GM18502 (cell line): ENCODE data around the gene HSPA1B.
"Not testable (repeated sequence)": the region's sequence is repeated elsewhere in the genome, so short reads cannot be mapped to it uniquely, and the experiment has no call there.

Experiments used
- ATAC-seq: cut with Tn5 transposase; IDR thresholded peaks from one replicate; pipeline ENCODE4 v1.9.1; 2021; ENCODE audit warnings: mild to moderate bottlenecking; ENCODE audit not compliant: unreplicated experiment, poor library complexity

Gene HSPA1B

DNA sequence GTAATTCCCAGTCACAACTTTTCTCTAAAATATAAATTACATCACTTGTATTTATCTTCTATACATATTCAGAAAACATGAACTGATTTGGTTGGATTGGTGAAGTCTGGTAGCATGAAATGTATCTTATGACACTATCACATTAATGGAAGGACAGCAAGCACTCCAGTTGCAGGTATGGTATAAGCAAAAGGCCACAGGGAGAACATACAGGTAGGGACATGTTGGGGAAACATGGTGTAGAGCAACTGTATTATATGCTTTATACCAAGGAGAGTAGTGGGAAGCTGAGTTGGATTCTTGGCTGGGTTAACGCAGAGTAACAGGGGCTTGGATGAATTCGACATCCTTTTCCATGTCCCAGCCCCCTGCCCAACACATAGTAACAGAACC, 30.5 kb upstream of the HSPA1B start:
- ATAC-seq, result no peak

DNA sequence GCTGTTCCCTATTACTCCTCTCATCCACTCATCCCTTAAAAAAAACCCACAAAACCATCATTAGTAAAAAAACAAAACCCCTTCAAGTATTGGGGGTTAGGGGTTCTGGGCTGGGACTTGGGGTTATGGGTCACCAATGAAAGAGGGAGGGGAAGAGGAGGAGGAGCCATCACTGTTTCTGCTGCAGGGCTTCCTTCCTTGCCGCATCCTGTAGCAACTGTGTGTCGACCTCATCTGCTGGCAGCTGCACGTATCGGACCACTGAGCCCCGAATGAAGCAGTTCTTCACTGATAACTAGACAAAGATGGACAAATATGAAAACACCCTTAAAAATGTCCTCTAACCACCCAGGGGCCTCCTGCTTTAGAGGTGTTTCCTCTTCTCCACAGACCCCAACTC, 29.9 kb upstream of the HSPA1B start:
- ATAC-seq, result no peak

DNA sequence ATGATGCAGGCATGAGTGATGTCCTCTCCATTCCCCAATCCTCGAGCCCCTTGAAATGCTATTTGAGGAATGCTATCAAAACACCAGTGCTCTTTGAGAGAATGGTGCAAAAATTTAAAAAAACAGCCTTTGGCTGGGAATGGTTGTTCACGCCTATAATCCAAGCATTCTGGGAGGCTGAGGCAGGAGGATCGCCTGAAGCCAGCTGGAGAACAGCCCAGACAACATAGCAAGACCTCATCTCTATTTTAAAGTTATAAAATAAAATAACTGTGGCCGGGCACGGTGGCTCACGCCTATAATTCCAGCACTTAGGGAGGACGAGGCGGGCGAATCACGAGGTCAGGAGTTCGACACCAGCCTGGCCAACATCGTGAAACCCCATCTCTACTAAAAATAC, 27.8 kb upstream of the HSPA1B start:
- no peak for ATAC-seq

DNA sequence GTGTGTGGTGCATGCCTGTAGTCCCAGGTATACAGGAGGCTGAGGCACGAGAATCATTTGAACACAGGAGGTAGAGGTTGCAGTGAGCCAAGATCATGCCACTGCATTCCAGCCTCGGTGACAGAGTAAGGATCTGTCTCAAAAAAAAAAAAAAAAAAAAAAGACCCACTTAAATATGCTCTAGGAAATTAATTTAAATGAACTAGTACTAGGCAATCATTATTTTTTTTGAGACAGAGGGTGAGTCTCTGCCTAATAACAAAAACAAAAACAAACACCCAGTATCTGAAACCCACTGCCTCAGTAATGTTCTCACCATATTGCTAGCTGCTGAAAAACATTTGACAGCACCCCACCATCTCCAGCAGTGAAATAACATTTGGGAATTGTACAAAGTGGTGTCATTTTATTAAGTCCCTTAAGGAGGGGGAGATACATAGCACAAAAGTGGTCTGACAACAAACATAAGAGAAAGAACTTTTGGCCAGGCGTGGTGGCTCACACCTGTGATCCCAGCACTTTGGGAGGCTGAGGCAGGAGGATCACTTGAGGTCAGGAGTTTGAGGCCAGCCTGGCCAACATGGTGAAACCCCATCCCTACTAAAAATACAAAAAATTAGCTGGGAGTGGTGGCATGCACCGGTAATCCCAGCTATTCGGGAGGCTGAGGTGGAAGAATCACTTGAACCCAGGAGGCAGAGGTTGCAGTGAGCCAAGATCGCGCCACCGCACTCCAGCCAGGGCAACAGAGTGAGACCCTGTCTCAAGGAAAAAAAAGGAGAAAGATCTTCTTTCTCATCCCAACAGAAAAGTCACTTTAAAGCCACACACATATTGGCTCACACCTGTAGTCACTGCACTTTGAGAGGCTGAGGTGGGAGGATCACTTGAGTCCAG, 26.3 kb upstream of the HSPA1B start:
- ATAC-seq, result not testable (repeated sequence)

DNA sequence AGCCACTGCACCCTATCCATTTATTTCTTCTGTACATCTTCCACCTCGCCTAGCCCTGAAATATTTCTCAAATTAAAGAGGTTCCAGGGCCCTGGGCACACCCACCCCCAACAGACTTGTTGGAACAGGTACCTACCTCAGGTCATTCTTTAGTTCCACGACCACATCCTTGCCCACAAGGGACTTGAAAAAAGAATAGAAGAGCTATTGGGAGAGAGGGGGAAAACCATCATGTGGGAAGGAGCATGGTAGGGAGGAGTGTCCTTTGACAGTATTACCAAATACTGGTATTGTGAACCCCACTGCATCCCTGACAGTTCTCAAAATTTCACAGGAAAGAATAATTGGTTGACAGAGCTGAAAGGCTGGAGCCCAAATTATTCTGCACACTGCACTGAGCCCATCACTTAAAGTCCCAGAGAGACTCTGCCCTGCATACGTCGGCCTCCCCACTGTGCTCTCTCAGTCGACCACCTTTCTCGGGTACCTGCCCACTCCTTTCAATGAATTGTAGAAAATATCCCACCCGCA, 21.5 kb upstream of the HSPA1B start:
- peak; percentile 13 for ATAC-seq

DNA sequence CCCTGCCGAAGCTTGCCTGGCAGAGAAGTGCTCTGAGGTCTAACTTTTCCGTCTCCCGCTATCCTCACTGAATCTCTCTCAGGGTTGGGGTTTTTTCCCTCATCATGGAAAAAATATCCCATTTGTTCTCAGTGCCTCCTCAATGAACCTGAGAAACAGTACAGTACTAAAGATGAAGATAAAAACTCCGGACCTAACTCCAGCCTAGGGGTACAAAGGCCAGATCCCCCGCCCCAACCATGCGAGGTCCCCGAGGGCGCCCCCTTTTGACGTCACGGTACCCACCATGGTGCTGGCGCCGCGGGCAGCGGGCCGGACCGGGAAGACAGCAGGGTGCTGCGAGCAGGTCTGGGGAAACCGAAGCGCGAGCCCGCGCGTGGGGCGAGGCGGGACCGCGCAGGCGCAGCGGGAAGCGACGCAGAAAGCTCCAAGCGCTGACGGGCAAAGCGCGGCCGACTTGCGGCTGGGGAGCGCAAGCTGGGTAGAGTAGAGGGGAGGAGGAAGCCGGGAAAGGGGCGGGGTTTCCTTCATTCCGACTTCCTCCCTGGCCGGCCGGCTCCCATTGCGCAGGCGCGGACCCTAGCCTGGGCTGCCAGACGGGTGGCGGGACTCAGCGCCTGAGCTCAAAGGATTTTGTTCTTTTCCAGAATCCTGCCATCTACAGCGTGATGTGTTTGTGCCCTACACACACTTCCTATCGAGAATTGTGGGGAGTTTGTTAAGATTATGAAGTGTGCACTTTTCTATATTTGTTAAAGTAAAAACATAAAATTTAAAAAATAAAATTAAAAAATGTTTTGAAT, 20.9 kb upstream of the HSPA1B start, which contains the start of gene LSM2:
TSS of gene LSM2 (minus strand) at position 497 of the 803 bp plus-strand sequence. CDS start at position 288, 209 bp downstream.
- peak; percentile 94 for ATAC-seq

DNA sequence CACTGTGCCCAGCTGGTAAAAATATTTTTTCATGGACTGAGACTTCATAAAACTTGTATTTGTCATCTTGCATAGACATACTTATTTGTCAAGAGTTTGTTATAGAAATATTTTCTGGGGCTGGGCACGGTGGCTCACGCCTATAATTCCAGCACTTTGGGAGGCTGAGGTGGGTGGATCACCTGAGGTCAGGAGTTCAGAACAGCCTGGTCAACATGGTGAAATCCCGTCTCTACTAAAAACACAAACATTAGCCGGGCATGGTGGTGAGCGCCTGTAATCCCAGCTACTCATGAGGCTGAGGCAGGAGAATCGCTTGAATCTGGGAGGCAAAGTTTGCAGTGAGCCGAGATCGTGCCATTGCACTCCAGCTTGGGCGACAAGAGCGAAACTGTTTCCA, 18.9 kb upstream of the HSPA1B start:
- ATAC-seq, result not testable (repeated sequence)

DNA sequence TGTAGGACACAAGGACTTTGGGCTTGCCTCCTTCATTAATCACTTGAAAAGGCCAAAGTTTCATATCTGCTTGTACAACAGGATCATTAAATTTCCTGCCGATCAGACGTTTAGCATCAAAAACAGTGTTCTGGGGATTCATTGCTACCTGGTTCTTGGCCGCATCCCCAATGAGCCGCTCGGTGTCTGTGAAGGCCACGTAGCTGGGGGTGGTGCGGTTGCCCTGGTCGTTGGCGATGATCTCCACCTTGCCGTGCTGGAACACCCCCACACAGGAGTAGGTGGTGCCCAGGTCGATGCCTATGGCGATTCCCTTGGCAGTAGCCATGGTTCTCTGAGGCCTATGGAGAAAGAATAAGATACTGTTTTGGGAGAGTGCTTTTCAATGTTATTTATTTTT, 15.9 kb upstream of the HSPA1B start:
- no peak for ATAC-seq

DNA sequence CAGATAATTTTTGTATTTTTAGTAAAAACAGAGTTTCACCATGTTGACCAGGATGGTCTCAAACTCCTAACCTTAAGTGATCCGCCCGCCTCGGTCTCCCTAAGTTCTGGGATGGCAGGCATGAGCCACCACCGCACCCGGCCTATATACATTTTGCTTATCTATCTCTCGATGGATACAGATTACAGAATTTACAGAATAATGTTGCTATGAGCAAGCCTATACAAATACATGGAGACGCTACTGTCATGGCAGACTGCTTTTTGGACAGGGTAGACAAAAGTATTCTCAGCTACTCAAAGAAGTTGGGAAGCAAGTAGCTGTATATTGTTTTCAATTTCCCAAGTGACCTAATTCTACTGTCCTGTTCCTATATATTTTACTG, 14.1 kb upstream of the HSPA1B start:
- no peak for ATAC-seq

DNA sequence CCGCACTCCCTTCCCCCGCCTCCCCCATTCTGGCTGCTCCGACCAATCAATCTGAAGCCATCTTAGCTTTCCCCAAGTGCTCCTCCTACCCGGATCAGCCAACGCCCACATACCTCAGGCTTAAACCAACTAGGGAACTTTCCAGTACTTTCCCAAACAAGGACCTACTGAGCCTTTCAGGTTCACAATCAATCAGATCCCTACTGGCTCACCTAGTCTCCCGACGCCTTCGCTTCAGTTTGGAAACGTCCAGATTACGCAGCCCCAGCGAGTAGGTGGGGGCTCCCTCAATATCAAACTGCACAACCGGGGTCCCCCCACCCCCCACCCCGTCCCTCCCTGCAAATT, 12.9 kb upstream of the HSPA1B start:
- no peak for ATAC-seq

DNA sequence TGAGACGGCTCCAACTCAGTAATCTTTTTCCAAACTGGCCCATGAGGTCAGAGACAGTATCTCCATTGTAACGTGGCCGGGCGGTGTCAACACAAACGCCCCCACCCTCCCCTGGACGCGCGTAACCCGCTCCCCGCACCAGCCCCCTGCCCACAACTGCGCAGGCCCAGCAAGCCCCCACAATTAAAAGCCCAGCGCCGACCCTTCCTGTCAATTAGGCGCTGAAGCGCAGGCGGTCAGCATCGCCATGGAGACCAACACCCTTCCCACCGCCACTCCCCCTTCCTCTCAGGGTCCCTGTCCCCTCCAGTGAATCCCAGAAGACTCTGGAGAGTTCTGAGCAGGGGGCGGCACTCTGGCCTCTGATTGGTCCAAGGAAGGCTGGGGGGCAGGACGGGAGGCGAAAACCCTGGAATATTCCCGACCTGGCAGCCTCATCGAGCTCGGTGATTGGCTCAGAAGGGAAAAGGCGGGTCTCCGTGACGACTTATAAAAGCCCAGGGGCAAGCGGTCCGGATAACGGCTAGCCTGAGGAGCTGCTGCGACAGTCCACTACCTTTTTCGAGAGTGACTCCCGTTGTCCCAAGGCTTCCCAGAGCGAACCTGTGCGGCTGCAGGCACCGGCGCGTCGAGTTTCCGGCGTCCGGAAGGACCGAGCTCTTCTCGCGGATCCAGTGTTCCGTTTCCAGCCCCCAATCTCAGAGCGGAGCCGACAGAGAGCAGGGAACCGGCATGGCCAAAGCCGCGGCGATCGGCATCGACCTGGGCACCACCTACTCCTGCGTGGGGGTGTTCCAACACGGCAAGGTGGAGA, 12.3 kb upstream of the HSPA1B start, which contains the start of the genes HSPA1A and HSPA1L:
TSS of gene HSPA1A (plus strand) at position 519 of the 814 bp plus-strand sequence. CDS start at position 733, 214 bp downstream.
TSS of gene HSPA1L (minus strand) at position 259 of the 814 bp plus-strand sequence. CDS start 3,311 bp downstream, outside the sequence.
- ATAC-seq, result no peak

DNA sequence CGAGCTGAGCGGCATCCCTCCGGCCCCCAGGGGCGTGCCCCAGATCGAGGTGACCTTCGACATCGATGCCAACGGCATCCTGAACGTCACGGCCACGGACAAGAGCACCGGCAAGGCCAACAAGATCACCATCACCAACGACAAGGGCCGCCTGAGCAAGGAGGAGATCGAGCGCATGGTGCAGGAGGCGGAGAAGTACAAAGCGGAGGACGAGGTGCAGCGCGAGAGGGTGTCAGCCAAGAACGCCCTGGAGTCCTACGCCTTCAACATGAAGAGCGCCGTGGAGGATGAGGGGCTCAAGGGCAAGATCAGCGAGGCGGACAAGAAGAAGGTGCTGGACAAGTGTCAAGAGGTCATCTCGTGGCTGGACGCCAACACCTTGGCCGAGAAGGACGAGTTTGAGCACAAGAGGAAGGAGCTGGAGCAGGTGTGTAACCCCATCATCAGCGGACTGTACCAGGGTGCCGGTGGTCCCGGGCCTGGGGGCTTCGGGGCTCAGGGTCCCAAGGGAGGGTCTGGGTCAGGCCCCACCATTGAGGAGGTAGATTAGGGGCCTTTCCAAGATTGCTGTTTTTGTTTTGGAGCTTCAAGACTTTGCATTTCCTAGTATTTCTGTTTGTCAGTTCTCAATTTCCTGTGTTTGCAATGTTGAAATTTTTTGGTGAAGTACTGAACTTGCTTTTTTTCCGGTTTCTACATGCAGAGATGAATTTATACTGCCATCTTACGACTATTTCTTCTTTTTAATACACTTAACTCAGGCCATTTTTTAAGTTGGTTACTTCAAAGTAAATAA, 10.2 kb upstream of the HSPA1B start:
- ATAC-seq, result not testable (repeated sequence)

DNA sequence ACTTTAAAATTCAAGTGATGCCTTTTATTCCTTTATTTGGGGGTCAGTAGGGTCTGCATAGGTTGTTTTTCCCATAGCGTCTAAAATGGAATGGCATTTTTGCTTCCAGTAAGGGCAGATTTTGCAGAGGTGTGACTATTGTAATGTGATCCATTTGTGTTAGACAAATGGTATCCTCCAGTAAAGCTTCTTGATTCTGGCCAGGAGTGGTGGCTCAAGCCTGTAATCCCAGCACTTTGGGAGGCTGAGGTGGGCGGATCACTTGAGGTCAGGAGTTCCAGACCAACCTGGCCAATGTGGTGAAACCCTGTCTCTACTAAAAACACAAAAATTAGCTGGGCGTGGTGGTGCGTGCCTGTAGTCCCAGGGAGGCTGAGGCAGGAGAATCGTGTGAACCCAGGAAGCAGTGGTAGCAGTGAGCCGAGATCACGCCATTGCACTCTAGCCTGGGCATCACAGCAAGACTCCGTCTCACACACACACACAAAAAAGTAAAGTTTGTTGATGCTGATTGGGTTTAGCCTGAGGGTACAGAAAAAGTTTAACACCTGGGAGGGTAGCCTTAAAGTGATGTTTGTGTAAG, 9.5 kb upstream of the HSPA1B start:
- not testable (repeated sequence) for ATAC-seq

DNA sequence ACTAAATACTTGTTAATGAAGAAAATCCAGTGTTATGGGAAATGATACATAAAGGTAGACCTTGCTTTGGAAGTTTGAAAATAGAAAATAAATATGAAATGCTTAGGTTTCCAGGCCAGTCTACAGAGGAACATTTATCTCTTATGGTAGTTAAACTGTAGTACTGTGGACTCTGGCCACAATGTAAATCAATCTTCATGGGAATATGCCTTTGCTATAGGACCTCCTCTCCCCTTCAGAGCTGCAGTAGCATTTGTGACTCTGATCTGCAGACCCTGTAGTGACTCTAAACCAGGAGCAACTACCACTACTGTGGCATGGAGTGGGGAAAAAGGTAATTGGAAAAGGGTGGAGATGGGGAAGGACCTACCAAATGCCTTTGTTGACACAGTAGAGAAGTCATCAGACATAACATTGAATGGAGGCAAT, 7.7 kb upstream of the HSPA1B start:
- no peak for ATAC-seq

DNA sequence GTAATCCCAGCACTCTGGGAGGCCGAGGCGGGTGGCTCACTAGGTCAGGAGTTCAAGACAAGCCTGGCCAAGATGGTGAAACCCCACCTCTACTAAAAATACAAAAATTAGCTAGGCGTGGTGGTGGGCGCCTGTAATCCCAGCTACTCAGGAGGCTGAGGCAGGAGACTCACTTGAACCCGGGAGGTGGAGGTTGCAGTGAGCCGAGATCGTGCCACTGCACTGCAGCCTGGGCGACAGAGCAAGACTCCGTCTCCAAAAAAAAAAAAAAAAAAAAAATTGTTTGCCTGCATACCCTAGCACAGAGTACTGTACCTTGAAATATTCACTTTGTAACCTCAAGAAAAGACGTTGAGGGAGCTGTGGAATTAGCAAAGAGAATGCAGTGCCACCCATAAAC, 7.1 kb upstream of the HSPA1B start:
- not testable (repeated sequence) for ATAC-seq

DNA sequence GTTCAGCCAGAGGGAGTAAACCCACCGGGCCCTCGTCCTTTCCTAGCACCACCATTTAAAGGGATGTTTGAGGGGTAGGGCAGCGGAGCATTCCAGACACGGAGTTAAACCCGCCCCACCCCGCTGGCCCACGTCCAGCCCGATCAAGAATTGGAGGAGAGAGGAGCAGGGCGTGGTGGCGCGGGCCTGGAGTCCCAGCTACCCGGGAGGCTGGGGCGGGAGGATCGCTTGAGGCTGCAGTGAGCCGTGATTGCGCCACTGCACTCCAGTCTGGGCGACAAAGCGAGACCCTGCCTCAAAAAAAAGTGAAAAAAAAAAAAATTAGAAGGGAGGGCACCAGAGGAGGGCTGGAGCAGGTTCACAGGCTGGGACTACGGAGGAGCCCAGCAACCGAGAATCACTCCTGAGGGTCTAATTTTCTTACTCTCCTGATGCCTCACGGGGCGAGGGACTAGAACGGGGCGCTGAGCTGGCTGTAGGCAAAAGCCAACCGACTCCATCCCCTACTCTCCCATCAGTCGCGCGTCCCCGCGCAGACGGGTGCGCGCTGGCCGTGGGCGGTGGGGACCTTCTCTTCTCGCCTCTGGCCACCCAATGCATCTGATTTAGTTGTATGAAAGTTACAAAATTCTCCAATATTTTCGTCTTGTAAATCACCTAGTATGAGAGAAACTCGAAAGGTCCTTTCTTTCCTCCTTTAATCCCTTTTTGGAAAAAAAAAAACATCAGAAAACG, 6.1 kb upstream of the HSPA1B start:
- ATAC-seq, result peak; percentile 39

DNA sequence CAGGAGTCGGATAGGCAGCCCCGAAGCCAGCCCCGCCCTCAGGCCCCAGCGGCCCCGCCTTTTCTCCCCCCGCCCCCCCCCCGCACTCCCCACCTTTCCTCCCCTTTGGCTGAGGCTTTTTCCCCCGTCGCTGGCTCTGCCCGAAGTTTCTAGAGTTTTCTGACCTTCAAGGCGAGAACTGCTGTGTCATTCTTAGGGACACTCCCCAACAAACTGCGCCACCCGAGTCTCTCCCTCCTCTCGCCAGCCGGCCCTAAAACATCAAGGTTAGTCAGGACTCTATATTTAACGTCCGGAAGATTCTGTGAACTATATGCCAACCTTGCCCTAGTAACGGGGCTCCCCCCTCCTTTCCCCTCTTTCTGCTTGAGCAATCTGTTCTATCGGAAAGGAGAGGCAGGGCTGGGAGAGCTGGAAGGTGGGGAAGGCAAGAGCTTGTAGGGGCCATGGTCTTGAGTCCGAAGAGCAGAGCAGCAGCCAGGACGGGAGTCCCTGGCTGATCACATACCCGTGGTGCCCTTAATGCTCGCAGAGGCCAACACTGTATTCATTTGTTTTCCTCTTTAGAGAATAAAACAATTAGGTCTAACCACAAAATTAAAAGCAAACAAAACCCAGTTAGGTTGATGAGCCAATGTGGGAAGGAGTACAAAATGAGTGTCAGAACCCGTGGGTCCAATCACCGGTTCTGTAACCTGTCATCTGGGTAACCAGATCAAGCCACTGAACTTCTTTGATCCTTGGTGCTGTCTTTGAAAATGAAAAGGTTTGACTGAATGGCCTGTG, 5.3 kb upstream of the HSPA1B start:
- ATAC-seq, result peak; percentile 40
